Spleen (tissue), 7 donors: ENCODE data around the gene TMEM273.

Source experiments
- CTCF ChIP-seq, 11 experiments: fragments of 200-600 bp in 7 of 11; fragments of 450-650 bp in 4 of 11; sonication (generic) in 4 of 11; IDR thresholded peaks in 8 of 11; conservative IDR thresholded peaks in 3 of 11; 1 replicate in 7 of 11; 2 replicates in 4 of 11; pipeline versions ENCODE4 v1.4.0 to v1.8.0; 2016 to 2021; ENCODE audit warnings: antibody characterized with exemption in 11 of 11, inconsistent platforms in 4 of 11, mild to moderate bottlenecking in 1 of 11
- POLR2A ChIP-seq, 3 donors: fragments of 450-650 bp; IDR thresholded peaks; one replicate each; pipeline ENCODE4 v1.5.1; 2017; ENCODE audit warnings: antibody characterized with exemption in 3 of 3, mild to moderate bottlenecking in 1 of 3
- POLR2AphosphoS5 ChIP-seq, 3 donors: sonication (generic); formaldehyde crosslinking; IDR thresholded peaks; one replicate each; pipeline ENCODE4 v1.5.1; 2017; ENCODE audit warnings: antibody characterized with exemption in 3 of 3
- donor health status: DM: no; HTN: no; CAD: no; lungs with moderate emphysema.
- donor health status: DM: no; HTN: no; CAD: no.
- donor health status: DM: no; HTN: no; CAD: no.

- TF ChIP-seq CTCF (IDR thresholded peaks at IDR 0.05 in 8 of 11, conservative IDR thresholded peaks at IDR 0.05 in 3 of 11) (no peak), POLR2A (IDR thresholded peaks at IDR 0.05) (no peak), POLR2AphosphoS5 (IDR thresholded peaks at IDR 0.05) (no peak)
Measured at GRCh38 chr10:49207936-49208487, 19.8 kb upstream of the TMEM273 start.
